ENCODE results near the gene OCEL1. TPM values are rescaled to one million over a fixed set of nuclear protein-coding genes. Genes with fewer than 3 reads are reported as not detected.
A peak's percentile ranks its signal among the peaks of the same experiment; 100 is the strongest.

OCEL1 gene
- polyA plus RNA-seq, 3 donors: 21.4 to 46.4 (median 30.6) TPM

DNA sequence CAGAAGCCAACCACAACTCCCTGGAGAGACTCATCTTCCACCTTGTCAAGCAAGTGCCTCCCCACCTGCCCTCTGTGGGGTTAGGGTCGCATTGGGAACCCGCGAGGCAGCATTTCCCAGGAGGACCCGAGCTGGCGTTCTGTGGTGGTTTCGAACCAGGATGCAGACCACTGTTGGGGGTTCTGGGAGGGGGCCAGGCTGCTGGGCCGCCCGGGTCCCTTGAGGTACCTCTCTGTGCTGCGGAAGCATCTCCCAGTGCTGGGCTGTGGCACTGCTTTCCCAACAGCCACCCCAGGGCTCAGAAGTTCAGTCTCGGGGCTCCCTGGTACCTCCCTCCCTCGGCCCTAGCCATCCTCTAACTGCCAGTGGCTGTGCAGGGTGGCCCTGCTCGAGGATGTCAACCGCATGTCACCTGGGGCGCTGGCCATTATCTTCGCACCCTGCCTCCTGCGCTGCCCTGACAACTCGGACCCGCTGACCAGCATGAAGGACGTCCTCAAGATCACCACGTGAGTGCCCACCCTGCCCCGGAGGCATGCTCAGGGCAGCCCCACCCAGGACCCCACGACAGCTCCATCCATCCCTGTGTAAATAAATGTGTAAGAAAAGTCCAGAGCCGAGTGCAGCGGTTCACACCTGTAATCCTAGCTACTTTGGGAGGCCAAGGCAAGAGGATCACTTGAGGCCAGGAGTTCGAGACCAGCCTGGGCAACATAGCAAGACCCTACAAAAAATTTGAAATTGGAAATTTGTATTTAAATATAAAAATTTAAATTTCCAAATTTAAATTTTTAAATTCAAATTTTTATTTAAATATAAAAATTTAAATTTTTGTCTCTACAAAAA lies 19.1 kb upstream of the OCEL1 start:
- 94 to 96% (median 94%) methylated on average over 25 of the region's 25 CpGs for WGBS, 3 donors

GRCh38 chr19:17209126-17210036 lies 16.6 kb upstream of the OCEL1 start:
- 74 to 78% (median 76%) methylated on average over 28 of the region's 28 CpGs for WGBS, 3 donors
- no peak overlapping the region for H3K27ac ChIP-seq (ENCODE audit: low read depth, low read length)

More for the DNA sequence above, 19.1 kb upstream of the OCEL1 start:
- no peak overlapping the region for H3K27ac ChIP-seq (ENCODE audit: low read depth, low read length)

GRCh38 chr19:17210296-17210695 lies 15.7 kb upstream of the OCEL1 start:
- 85 to 89% (median 88%) methylated on average over 14 of the region's 14 CpGs for WGBS, 3 donors
- H3K27ac ChIP-seq (ENCODE audit: low read depth, low read length): no peak overlapping the region

DNA sequence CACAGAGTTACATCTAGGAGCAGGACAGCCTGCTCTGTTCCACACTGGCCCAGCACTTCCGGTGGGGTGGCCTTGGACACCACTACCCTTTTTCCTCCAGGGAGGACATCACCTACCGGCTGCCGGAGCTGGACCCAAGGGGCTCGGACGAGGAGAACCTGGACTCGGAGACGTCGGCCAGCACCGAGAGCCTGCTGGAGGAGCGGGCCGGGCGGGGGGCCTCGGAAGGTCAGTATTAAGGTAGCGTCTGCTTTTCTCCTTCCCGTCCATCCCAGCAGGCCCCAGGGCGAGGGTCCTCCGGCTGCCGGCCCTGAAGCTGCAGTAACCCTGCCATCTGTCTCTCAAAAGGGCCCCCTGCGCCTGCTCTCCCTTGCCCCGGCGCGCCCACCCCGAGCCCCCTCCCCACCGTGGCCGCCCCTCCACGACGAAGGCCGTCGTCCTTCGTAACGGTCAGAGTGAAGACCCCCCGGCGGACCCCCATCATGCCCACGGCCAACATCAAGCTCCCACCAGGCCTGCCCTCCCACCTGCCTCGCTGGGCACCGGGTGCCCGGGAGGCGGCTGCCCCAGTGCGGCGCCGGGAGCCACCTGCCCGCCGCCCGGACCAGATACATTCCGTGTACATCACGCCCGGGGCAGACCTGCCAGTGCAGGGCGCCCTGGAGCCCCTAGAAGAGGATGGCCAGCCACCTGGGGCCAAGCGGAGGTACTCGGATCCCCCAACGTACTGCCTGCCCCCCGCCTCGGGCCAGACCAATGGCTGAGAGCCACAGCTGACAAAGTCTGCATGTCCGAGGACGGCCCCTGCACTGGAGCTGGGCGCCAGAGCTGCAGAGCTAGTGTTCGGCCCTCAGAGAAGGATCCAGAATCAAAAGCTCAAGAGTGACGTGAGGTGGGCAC lies 14.2 kb upstream of the OCEL1 start:
- H3K27ac ChIP-seq (ENCODE audit: low read depth, low read length): no peak overlapping the region
- WGBS, 3 donors: 92 to 94% (median 93%) methylated on average over 50 to 58 of the region's 58 CpGs

DNA sequence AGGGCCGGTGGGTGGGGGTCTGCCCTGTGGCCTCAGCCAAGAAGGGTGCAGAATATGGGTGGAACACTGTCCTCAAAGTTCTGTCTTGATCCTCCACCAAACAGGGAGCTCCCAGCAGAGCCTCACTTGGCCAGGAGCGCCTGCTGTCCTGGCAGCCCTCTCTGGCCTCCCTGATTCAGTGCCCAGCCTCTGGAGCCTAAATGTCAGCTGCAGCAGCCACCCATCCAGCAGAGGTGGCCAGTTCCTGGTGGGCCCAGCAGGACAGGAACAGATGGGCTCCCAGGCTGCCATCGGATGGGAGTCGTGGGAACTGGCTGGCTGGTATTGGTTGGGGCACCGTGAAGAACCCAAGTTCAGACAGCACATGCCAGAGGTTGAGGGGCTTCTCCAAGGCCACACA lies 12.7 kb upstream of the OCEL1 start:
- no peak overlapping the region for H3K27ac ChIP-seq (ENCODE audit: low read depth, low read length)
- WGBS, 3 donors: 73 to 91% (median 86%) methylated on average over 5 of the region's 5 CpGs

GRCh38 chr19:17214508-17215126 lies 11.4 kb upstream of the OCEL1 start:
- 23 to 37% (median 32%) methylated on average over 16 of the region's 16 CpGs for WGBS, 3 donors
- peak overlapping the region; percentile 28 for H3K27ac ChIP-seq (ENCODE audit: low read depth, low read length)

DNA sequence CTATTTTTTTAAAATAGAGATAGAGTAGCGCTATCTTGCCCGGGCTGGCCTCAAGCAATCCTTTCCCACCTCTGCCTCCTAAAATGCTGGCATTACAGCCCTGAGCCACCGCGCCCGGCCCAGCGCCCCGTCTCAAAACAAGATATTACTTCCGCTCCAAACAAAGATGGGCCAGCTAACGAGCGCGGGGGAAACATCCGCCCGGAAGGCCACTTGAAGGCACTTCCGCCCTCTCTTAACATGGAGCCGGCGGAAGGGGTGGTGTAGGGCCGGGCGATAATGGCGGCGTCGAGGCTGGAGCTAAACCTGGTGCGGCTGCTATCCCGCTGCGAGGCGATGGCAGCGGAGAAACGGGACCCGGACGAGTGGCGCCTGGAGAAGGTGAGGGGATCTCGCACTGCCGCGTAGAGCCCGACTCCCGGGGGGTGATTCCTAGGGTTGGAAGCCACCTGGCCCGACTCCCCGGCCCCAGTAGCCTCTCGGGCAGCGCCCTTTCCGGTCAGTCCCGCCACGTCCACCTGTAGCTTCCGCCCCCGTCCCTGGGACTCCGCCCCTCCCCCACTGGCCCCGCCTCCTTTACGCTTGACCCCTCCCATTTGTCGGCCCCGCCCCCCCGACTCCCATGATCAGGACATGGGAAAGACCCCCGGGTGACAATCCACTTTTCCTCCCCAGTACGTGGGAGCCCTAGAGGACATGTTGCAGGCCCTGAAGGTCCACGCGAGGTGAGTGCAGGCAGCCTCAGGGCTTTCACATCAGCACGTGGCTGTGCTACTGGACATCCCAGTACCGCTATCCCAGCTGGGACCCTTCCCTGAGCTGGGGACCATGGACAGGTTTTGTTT lies 10.7 kb upstream of the OCEL1 start, which contains the start of gene USE1:
Gene USE1, plus strand, starts transcription at position 231 of the 845 bp plus-strand sequence. Its CDS starts 49 bp downstream, at position 280.
- H3K27ac ChIP-seq (ENCODE audit: low read depth, low read length): peak within 1 kb of the TSS; percentile 28
- 3 to 4% (median 3%) methylated on average over 50 to 56 of the region's 56 CpGs for WGBS, 3 donors

- H3K27ac ChIP-seq (ENCODE audit: low read depth, low read length): no peak overlapping the region
- WGBS, 3 donors: 73 to 87% (median 76%) methylated on average over 13 of the region's 13 CpGs
Measured at GRCh38 chr19:17216058-17216670, 9.9 kb upstream of the OCEL1 start.

GRCh38 chr19:17219286-17219685 lies 6.7 kb upstream of the OCEL1 start:
- 97 to 99% (median 97%) methylated on average over 8 of the region's 8 CpGs for WGBS, 3 donors
- no peak overlapping the region for H3K27ac ChIP-seq (ENCODE audit: low read depth, low read length)

DNA sequence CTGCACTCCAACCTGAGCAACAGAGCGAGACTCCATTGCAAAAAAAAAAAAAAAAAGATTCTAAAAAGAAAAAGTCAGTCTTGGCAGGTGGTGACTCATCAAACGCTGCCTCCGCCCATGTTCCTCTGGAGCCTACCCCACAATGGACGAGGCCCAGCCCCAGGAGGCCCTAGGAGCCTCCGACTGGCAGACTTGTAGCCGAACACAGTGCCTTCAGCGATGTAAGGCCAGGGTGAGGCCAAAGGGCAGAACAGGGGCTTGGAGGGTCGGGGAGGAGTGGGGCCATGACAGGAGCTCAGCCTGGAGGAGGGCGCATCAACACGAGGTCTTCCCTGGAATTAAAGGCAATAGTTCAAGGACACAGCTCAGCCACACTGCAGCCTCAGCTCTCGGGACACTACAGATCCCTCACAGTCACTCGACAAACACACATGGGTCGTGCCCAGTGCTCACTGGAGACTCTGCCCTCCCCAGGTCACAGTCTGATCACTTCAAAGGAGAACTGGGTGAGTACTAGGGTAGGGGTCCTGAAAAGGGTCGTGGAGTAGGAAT lies 5.7 kb upstream of the OCEL1 start:
- WGBS, 3 donors: 42 to 46% (median 43%) methylated on average over 14 of the region's 14 CpGs
- H3K27ac ChIP-seq (ENCODE audit: low read depth, low read length): no peak overlapping the region

- H3K27ac ChIP-seq (ENCODE audit: low read depth, low read length): no peak overlapping the region
- 83 to 85% (median 84%) methylated on average over 10 of the region's 10 CpGs for WGBS, 3 donors
Measured at GRCh38 chr19:17225053-17225452, 973 bp upstream of the OCEL1 start.

DNA sequence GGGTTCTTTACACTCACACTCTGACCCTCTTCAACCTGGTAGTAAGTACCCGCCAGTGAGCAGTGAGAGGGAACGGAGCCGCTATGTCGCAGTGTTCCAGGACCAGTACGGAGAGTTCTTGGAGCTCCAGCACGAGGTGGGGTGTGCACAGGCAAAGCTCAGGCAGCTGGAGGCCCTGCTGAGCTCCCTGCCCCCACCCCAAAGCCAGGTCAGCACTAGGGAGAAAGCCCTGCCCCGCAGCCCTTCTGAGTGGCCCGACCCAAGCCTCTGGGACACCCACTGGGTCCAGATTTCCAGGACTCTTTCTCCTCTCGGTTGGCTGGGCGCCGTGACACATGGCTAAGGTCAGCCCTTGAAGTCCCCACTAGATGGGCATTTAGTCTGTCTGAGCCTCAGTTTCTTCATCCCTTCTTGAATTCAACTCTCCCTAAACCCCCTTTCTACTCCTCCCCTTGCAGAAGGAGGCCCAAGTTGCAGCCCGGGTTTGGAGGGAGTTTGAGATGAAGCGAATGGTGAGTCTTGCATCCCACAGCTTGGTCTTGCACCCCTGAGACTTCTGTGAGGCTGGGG lies 1.9 kb downstream of the OCEL1 start:
- no peak overlapping the region for H3K27ac ChIP-seq (ENCODE audit: low read depth, low read length)
- 71 to 85% (median 82%) methylated on average over 13 of the region's 13 CpGs for WGBS, 3 donors

DNA sequence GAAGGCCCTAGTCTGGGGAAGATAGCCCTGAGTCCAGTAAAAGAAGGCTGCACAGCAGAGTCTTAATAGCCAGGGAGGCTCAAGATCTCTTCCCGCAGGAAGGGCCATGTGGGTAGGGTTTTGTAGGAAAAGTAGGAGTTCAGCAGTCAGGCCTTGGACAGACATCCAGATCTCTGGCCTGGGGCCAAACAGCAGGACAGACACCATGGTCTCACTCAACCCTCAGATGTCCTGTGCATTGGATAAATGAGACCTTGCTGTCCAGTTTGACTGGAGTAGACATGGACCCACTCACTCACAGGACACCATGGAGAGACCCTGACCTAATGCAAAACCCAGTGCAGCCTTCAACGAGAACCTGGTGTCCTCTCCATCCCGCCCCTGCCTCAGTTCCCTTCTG lies 3.9 kb downstream of the OCEL1 start:
- 93 to 98% (median 95%) methylated on average over 3 of the region's 3 CpGs for WGBS, 3 donors
- no peak overlapping the region for H3K27ac ChIP-seq (ENCODE audit: low read depth, low read length)

GRCh38 chr19:17232258-17232657 lies 6.2 kb downstream of the OCEL1 start:
- no peak overlapping the region for H3K27ac ChIP-seq (ENCODE audit: low read depth, low read length)
- WGBS, 3 donors: 82 to 91% (median 87%) methylated on average over 25 of the region's 25 CpGs

GRCh38 chr19:17234911-17235299 lies 8.9 kb downstream of the OCEL1 start:
- 19 to 43% (median 24%) methylated on average over 11 of the region's 11 CpGs for WGBS, 3 donors
- H3K27ac ChIP-seq (ENCODE audit: low read depth, low read length): no peak overlapping the region

Data from adipose tissue (tissue), 3 donors.